Spleen (tissue), 7 donors: ENCODE measurements around the gene NKAIN2.

ENCODE experiments used
- CTCF ChIP-seq, 11 experiments: fragments of 200-600 bp in 7 of 11; fragments of 450-650 bp in 4 of 11; sonication (generic) in 4 of 11; IDR thresholded peaks in 8 of 11; conservative IDR thresholded peaks in 3 of 11; 1 replicate in 7 of 11; 2 replicates in 4 of 11; pipeline versions ENCODE4 v1.4.0 to v1.8.0; 2016 to 2021; ENCODE audit warnings: antibody characterized with exemption in 11 of 11, inconsistent platforms in 4 of 11, mild to moderate bottlenecking in 1 of 11
- POLR2A ChIP-seq, 3 donors: fragments of 450-650 bp; IDR thresholded peaks; one replicate each; pipeline ENCODE4 v1.5.1; 2017; ENCODE audit warnings: antibody characterized with exemption in 3 of 3, mild to moderate bottlenecking in 1 of 3
- donor health status: DM: no; HTN: no; CAD: no; lungs with moderate emphysema.
- donor health status: DM: no; HTN: no; CAD: no.
- donor health status: DM: no; HTN: no; CAD: no.

DNA sequence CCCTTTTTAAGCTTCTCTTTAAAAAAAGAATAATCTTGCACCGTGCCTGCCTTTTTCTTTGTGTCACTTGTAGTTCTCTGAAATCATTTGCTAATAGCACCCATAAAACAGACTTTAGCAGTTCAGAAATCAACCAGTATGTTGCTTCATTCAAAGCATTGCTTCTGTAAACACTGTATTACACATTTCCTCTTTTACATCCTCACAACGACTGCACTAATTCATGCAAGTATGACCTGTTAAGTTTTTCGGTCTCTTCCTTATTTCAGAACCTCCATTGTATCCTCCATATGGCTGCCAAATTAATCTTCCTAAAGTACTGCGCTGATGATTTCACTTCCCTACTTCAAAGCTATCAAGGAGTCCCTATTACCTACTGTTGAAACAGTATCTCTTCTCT is 1015.7 kb downstream of the NKAIN2 start:
- TF ChIP-seq CTCF (IDR thresholded peaks at IDR 0.05 in 8 of 11, conservative IDR thresholded peaks at IDR 0.05 in 3 of 11) (no peak), POLR2A (IDR thresholded peaks at IDR 0.05) (no peak)
